Thyroid gland (tissue), 4 donors: Measurements from ENCODE around the gene RFPL3.

ENCODE experiments used
- CTCF ChIP-seq, 6 experiments: fragments of 200-600 bp in 3 of 6; fragments of 450-650 bp in 3 of 6; sonication (generic) in 3 of 6; IDR thresholded peaks; one replicate each; pipeline ENCODE4 v1.5.1; 2016 to 2019; ENCODE audit warnings: antibody characterized with exemption in 6 of 6, mild to moderate bottlenecking in 2 of 6, inconsistent platforms in 1 of 6, moderate library complexity in 1 of 6
- POLR2A ChIP-seq, 2 donors: fragments of 450-650 bp; IDR thresholded peaks; one replicate each; pipeline ENCODE4 v1.6.1; 2017; ENCODE audit warnings: antibody characterized with exemption in 2 of 2, mild to moderate bottlenecking in 2 of 2, moderate library complexity in 1 of 2

GRCh38 chr22:32325416-32325801 is 32.3 kb upstream of the RFPL3 start:
- no peak for TF ChIP-seq CTCF (IDR thresholded peaks at IDR 0.05)
- no peak for TF ChIP-seq POLR2A (IDR thresholded peaks at IDR 0.05)
